ENCODE measurements around the gene PNO1. TPM values are rescaled to one million over a fixed set of nuclear protein-coding genes. Genes with fewer than 3 reads are reported as not detected.

The PNO1 gene
- polyA plus RNA-seq, 3 donors: 15.4 to 16.3 (median 15.8) TPM

- no peak for DNase-seq (ENCODE audit: extremely low read depth in 1 of 11, low read depth in 9 of 11, low spot score in 4 of 11)
Measured at GRCh38 chr2:68223419-68223818, 65.7 kb downstream of the PNO1 start.

- no peak for DNase-seq (ENCODE audit: extremely low read depth in 1 of 11, low read depth in 9 of 11, low spot score in 4 of 11)
Measured at GRCh38 chr2:68225119-68225632, 67.5 kb downstream of the PNO1 start.

Other genes with a start within 250 kb of the PNO1 start
- gene C1D, start 94.9 kb upstream of the PNO1 start, polyA plus RNA-seq (ENCODE audit: insufficient read length in 3 of 3): 10 to 100 TPM; 40.7 to 46.9 (median 45.5) TPM
- gene PPP3R1, start 94.6 kb downstream of the PNO1 start, polyA plus RNA-seq (ENCODE audit: insufficient read length in 3 of 3): 10 to 100 TPM; 51.8 to 67.6 (median 59.5) TPM
- gene CNRIP1, start 162.1 kb downstream of the PNO1 start, polyA plus RNA-seq (ENCODE audit: insufficient read length in 3 of 3): 10 to 100 TPM; 19.0 to 23.2 (median 23.0) TPM
- gene PLEK, start 207.4 kb downstream of the PNO1 start, polyA plus RNA-seq (ENCODE audit: insufficient read length in 3 of 3): 1 to 10 TPM; 4.2 to 7.7 (median 6.6) TPM